Ascending aorta (tissue), 2 donors: ENCODE measurements around the gene GPX3. TPM values are rescaled to one million over a fixed set of nuclear protein-coding genes. Genes with fewer than 3 reads are reported as not detected.

Source experiments
- DNase-seq, 2 donors: peaks; one replicate each; pipeline ENCODE4 v3.0.0-alpha.2; 2019; ENCODE audit warnings: low spot score in 2 of 2
- H3K27ac ChIP-seq, 2 donors: fragments of 200-600 bp; sonication (generic); one replicate each; pipeline ENCODE4 v1.5.1; 2016 to 2017; ENCODE audit warnings: mild to moderate bottlenecking in 1 of 2
- H3K27me3 ChIP-seq: fragments of 200-600 bp; sonication (generic); one replicate; pipeline ENCODE4 v1.5.1; 2017
- H3K36me3 ChIP-seq, 2 donors: fragments of 200-600 bp; sonication (generic); one replicate each; pipeline ENCODE4 v1.5.1; 2016
- H3K4me1 ChIP-seq, 2 donors: fragments of 200-600 bp; sonication (generic); one replicate each; pipeline ENCODE4 v1.5.1; 2016 to 2017; ENCODE audit warnings: mild to moderate bottlenecking in 1 of 2
- H3K4me3 ChIP-seq, 2 donors: fragments of 200-600 bp; sonication (generic); one replicate each; pipeline ENCODE4 v1.5.1; 2016 to 2017; ENCODE audit warnings: mild to moderate bottlenecking in 1 of 2
- H3K9me3 ChIP-seq, 2 donors: fragments of 200-600 bp; sonication (generic); one replicate each; pipeline ENCODE4 v1.5.1; 2016
- intact Hi-C: fragments of 100-400 bp; cut with DNase I; formaldehyde crosslinking; loops from one replicate; pipeline ENCODE4 v1.15.1; 2023
- total RNA-seq: library from RNA; depleted of rRNA; stranded (reverse); fragments of >200 nt; gene quantifications from one replicate; pipeline ENCODE4 v1.1.0, GENCODE V29; 2016
- TF ChIP-seq, protein P1 (sequence below), 3 experiments: fragments of 200-600 bp in 2 of 3; fragments of 450-650 bp in 1 of 3; sonication (generic) in 2 of 3; IDR thresholded peaks; one replicate each; pipeline ENCODE4 v1.5.1; 2016 to 2019; ENCODE audit warnings: antibody characterized with exemption in 3 of 3, mild to moderate bottlenecking in 1 of 3, moderate library complexity in 1 of 3

GPX3 gene
- total RNA-seq, 1 donor from 2014 or later, result 2,056 TPM

DNA sequence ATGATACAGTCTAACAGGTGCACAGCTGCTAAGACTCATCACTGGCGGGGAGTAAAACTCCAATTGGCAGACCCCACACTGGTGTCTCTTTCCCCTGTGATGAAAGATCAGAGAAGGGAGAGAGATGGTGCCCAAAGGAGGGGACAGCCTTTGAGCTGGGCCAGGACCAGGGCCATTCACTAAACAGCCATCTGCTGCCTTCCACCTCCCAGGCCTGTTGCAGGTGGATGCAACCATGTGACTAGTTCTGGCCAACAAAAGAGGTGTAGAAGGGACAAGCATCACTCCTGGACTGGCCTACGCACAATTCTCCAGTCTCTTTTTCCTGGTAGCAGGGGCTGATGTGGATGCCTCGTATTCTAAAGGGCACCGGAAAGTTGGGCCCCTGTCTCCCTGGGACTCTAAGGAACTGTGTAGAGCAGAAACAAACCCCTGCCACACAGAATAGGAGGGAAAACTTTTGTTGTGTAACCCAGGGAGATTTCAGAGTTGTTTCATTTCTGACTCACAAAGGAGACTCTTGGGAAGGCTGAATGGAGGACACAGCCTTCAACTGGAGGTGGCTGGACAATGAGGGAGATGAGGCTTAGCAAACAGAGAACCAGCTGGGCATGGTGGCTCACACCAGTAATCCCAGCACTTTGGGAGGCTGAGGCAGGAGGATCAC is 33.5 kb downstream of the GPX3 start:
- Histone ChIP-seq H3K9me3 (no peaks in the 10 kb centered on the region), H3K4me1 (peaks cover 0 to 6% of the 10 kb centered on the region in 2 donors), H3K4me3 (no peak overlapping the region), H3K36me3 (peaks cover 43 to 82% of the 10 kb centered on the region in 2 donors), H3K27me3 (no peaks in the 10 kb centered on the region), H3K27ac (no peak overlapping the region)
- TF ChIP-seq, protein P1, sequence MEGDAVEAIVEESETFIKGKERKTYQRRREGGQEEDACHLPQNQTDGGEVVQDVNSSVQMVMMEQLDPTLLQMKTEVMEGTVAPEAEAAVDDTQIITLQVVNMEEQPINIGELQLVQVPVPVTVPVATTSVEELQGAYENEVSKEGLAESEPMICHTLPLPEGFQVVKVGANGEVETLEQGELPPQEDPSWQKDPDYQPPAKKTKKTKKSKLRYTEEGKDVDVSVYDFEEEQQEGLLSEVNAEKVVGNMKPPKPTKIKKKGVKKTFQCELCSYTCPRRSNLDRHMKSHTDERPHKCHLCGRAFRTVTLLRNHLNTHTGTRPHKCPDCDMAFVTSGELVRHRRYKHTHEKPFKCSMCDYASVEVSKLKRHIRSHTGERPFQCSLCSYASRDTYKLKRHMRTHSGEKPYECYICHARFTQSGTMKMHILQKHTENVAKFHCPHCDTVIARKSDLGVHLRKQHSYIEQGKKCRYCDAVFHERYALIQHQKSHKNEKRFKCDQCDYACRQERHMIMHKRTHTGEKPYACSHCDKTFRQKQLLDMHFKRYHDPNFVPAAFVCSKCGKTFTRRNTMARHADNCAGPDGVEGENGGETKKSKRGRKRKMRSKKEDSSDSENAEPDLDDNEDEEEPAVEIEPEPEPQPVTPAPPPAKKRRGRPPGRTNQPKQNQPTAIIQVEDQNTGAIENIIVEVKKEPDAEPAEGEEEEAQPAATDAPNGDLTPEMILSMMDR (IDR thresholded peaks at IDR 0.05), result no peak
- DNase-seq, result no peak
- intact Hi-C loops, result loop anchor here (10.0 kb wide), 1 partner anchor 191 kb away; no protein-coding TSS in a partner anchor

DNA sequence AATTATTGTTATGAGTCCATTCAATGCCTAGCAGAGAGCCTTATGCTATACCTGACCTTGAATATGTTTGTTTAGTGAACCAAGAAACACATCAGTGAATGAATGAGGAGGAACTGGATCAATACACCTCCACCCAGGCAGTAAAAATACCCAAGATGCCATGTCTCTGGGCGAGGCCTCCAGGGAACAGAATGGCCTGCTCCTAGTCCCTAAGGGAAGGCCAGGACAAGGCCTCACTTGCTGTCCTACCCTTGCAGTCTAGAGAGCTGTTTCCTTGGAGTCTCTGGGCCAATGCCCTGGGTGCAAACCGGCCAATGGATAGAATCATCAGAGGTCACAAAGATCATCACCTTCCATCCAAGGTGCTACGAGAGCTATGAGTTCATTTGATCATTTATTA is 34.3 kb downstream of the GPX3 start:
- H3K4me3 ChIP-seq, result no peak overlapping the region
- H3K27ac ChIP-seq, result no peak overlapping the region
- no peak for DNase-seq
- peaks cover 40 to 80% of the 10 kb centered on the region in 2 donors for H3K36me3 ChIP-seq
- H3K4me1 ChIP-seq, result peaks cover 0 to 6% of the 10 kb centered on the region in 2 donors
- no peaks in the 10 kb centered on the region for H3K27me3 ChIP-seq
- no peaks in the 10 kb centered on the region for H3K9me3 ChIP-seq
- intact Hi-C loops, result loop anchor here (10.0 kb wide), 1 partner anchor 190 kb away; no protein-coding TSS in a partner anchor
- TF ChIP-seq, protein P1 (IDR thresholded peaks at IDR 0.05), result no peak

DNA sequence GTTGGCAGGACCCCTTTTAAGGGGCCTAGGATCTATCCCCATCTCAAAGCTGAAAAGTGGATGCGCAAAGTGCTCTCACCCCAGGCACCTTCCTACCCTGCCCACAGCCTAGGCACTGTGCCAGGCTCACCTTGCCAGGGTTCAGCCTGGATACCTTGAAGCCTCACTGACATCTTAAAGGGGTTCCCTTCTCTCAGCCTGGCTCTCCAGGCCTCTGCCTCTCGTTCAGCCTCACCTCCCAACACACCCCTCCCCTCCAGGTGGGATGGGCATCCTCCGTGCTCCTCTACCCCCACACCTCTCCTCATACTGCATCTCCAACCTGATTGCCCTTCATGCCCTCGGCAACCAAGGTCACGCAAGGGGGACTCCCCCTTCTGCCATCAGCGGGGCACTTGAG is 34.9 kb downstream of the GPX3 start:
- Histone ChIP-seq H3K4me3 (no peak overlapping the region), H3K36me3 (peaks cover 35 to 78% of the 10 kb centered on the region in 2 donors), H3K9me3 (no peaks in the 10 kb centered on the region), H3K27ac (no peak overlapping the region), H3K4me1 (peaks cover under 1 to 12% of the 10 kb centered on the region in 2 donors), H3K27me3 (no peaks in the 10 kb centered on the region)
- TF ChIP-seq, protein P1 (IDR thresholded peaks at IDR 0.05), result no peak
- DNase-seq, result no peak
- intact Hi-C loops, result loop anchor here (10.0 kb wide), 1 partner anchor 189 kb away; no protein-coding TSS in a partner anchor

DNA sequence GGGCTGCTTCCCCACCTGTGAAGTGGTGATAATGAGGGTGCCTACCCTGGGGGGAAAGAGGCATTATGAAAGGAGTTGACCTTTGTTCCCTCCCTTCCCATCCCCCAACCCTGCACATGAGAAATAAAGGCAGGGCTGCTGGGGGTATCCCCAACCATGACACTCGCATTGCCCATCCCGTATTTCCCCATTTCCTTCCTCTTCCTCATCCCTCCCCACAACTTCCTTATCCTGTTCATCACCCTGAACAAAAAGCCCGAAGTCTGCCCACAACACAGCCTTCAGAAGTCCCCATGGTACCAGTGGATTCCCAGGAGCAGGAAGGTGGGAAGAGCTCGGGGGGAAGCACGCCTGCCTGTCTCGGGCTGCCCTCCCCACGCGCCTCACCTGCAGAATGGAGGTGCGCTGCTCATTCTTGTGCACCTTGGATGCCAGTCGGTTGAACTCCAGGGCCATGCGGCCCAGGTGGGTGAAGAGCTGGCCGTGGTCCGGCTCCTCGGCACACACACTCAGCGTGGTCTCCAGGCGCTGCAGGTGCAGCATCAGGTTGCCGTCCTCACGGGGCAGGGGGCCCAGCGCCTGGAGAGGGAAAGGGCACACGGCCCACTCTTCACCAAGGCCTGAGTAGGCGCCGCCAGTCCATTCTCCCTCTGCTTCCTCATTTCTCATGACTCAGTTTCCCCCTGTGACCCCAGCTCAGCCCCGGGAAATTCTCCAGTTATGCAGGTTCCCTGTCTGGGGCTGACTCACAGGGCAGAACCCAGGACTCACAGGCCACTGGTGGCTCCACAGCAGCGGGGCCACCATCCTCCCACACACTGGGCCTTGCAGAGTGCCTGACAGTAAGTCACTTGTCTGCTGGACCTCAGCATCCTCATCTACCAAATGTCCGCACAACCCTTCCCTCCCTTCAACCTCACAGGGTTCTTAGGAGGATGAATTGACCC is 36.3 kb downstream of the GPX3 start:
- Histone ChIP-seq H3K27ac (no peak overlapping the region), H3K27me3 (no peaks in the 10 kb centered on the region), H3K9me3 (no peaks in the 10 kb centered on the region), H3K4me1 (peaks cover 2 to 21% of the 10 kb centered on the region in 2 donors), H3K36me3 (peaks cover 31 to 78% of the 10 kb centered on the region in 2 donors), H3K4me3 (no peak overlapping the region)
- TF ChIP-seq, protein P1 (IDR thresholded peaks at IDR 0.05), result no peak
- no peak for DNase-seq
- intact Hi-C loops, result loop anchor here (10.0 kb wide), 1 partner anchor 188 kb away; no protein-coding TSS in a partner anchor

DNA sequence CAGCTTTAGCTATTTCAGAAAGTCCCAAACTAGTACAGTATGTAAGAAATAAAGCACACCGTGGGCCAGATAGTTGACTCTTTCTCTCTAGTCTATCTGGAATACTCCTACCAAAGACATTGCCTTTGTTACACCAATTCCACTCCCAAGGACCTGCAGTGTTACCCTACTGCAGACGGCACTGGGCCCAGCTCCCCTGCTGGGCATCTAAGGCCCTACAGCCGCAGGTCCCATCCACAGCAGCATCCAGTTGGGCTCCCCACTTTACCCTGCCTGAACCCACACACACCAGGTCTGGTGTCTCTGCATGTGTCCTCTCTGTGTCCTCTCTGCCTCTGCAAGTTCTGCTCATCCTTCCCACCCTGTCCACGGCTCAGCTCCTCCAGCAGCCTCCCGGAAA is 37.9 kb downstream of the GPX3 start:
- DNase-seq, result no peak
- Histone ChIP-seq H3K36me3 (peaks cover 31 to 78% of the 10 kb centered on the region in 2 donors), H3K4me3 (no peak overlapping the region), H3K4me1 (peaks cover 8 to 27% of the 10 kb centered on the region in 2 donors), H3K27me3 (no peaks in the 10 kb centered on the region), H3K9me3 (no peaks in the 10 kb centered on the region), H3K27ac (no peak overlapping the region)
- intact Hi-C loops, result loop anchor here (10.0 kb wide), 1 partner anchor 186 kb away; no protein-coding TSS in a partner anchor
- TF ChIP-seq, protein P1 (IDR thresholded peaks at IDR 0.05), result no peak
